GM19328 (cell line): ENCODE data around the gene LHFPL5.

Experiments
- ATAC-seq: cut with Tn5 transposase; IDR thresholded peaks from one replicate; pipeline ENCODE4 v1.9.1; 2021; ENCODE audit warnings: mild to moderate bottlenecking, moderate library complexity; ENCODE audit not compliant: unreplicated experiment

The LHFPL5 gene

GRCh38 chr6:35804996-35805736 is at the start of gene LHFPL5:
TSS of gene LHFPL5 (plus strand) at chr6:35805352. CDS start at chr6:35805671, 319 bp downstream.
- ATAC-seq: no peak

- no peak for ATAC-seq
Measured at GRCh38 chr6:35757456-35758123, 47.6 kb upstream of the LHFPL5 start.

- ATAC-seq: no peak
Measured at GRCh38 chr6:35759426-35759825, 45.7 kb upstream of the LHFPL5 start.

GRCh38 chr6:35765739-35766138 is 39.4 kb upstream of the LHFPL5 start:
- no peak for ATAC-seq

GRCh38 chr6:35769211-35769610 is 35.9 kb upstream of the LHFPL5 start:
- no peak for ATAC-seq

GRCh38 chr6:35771343-35771627 is 33.9 kb upstream of the LHFPL5 start:
- ATAC-seq: no peak

- no peak for ATAC-seq
Measured at GRCh38 chr6:35774116-35774794, 30.9 kb upstream of the LHFPL5 start.

GRCh38 chr6:35775031-35775430 is 30.1 kb upstream of the LHFPL5 start:
- no peak for ATAC-seq

- no peak for ATAC-seq
Measured at GRCh38 chr6:35776364-35777215, 28.6 kb upstream of the LHFPL5 start, which contains the start of gene CLPSL2. TSS of gene CLPSL2 (plus strand) at chr6:35776598. CDS start at chr6:35776619, 21 bp downstream.

GRCh38 chr6:35777356-35778102 is 27.6 kb upstream of the LHFPL5 start:
- ATAC-seq: no peak

- ATAC-seq: no peak
Measured at GRCh38 chr6:35778437-35778836, 26.7 kb upstream of the LHFPL5 start.

GRCh38 chr6:35780719-35781118 is 24.4 kb upstream of the LHFPL5 start, which contains the start of gene CLPSL1:
TSS of gene CLPSL1 (plus strand) at chr6:35781019. CDS start at chr6:35781111, 92 bp downstream.
- ATAC-seq: no peak

GRCh38 chr6:35781290-35781689 is 23.9 kb upstream of the LHFPL5 start:
- no peak for ATAC-seq

- ATAC-seq: no peak
Measured at GRCh38 chr6:35782424-35782823, 22.7 kb upstream of the LHFPL5 start.

GRCh38 chr6:35784200-35784599 is 21.0 kb upstream of the LHFPL5 start:
- ATAC-seq: no peak

- ATAC-seq: no peak
Measured at GRCh38 chr6:35786272-35786671, 18.9 kb upstream of the LHFPL5 start.

- no peak for ATAC-seq
Measured at GRCh38 chr6:35786810-35787209, 18.3 kb upstream of the LHFPL5 start.

GRCh38 chr6:35787266-35788218 is 17.6 kb upstream of the LHFPL5 start:
- no peak for ATAC-seq

GRCh38 chr6:35788423-35788982 is 16.6 kb upstream of the LHFPL5 start:
- no peak for ATAC-seq
